K562 (cell line): Measurements from ENCODE around the gene CHCHD10. TPM values are rescaled to one million over a fixed set of nuclear protein-coding genes. Genes with fewer than 3 reads are reported as not detected.
A peak's percentile ranks its signal among the peaks of the same experiment; 100 is the strongest.

Source experiments
- BRD4 ChIP-seq: fragments of 200-600 bp; sonication (generic); IDR thresholded peaks from 2 replicates; pipeline ENCODE4 v1.6.1; 2017; ENCODE audit warnings: inconsistent platforms
- E2F4 ChIP-seq: sonication (generic); formaldehyde crosslinking; IDR thresholded peaks from 2 replicates; pipeline ENCODE4 v1.8.0; 2022; ENCODE audit warnings: mild to moderate bottlenecking, low read depth, missing genetic modification reagents
- HINFP ChIP-seq: fragments of 450-650 bp; conservative IDR thresholded peaks from 2 replicates; pipeline ENCODE4 v1.6.1; 2016; ENCODE audit warnings: missing genetic modification characterization, low read depth, mild to moderate bottlenecking, control low read depth, missing compliant biosample characterization
- HSF4 ChIP-seq: fragments of 250-450 bp; sonication (Bioruptor Pico); IDR thresholded peaks from 2 replicates; pipeline ENCODE4 v2.1.2; 2022; ENCODE audit warnings: mild to moderate bottlenecking, moderate library complexity, borderline replicate concordance
- ID3 ChIP-seq, 2 experiments: fragments of 250-450 bp in 1 of 2; fragments of 450-650 bp in 1 of 2; sonication (Bioruptor Pico) in 1 of 2; IDR thresholded peaks; 2 replicates each; pipeline versions ENCODE4 v1.6.1 to v1.8.0; 2016 to 2021; ENCODE audit warnings: mild to moderate bottlenecking in 2 of 2, moderate library complexity in 2 of 2, missing compliant biosample characterization in 1 of 2, missing genetic modification characterization in 1 of 2
- IRF2 ChIP-seq: sonication (generic); formaldehyde crosslinking; IDR thresholded peaks from 2 replicates; pipeline ENCODE4 v1.8.1; 2022; ENCODE audit warnings: mild to moderate bottlenecking, missing genetic modification reagents
- KLF13 ChIP-seq: fragments of 450-650 bp; IDR thresholded peaks from 2 replicates; pipeline ENCODE4 v1.6.1; 2016; ENCODE audit warnings: missing genetic modification characterization, low read depth, mild to moderate bottlenecking, missing compliant biosample characterization, moderate library complexity, borderline replicate concordance
- OTX1 ChIP-seq: fragments of 450-650 bp; formaldehyde crosslinking; IDR thresholded peaks from 2 replicates; pipeline ENCODE4 v1.4.0; 2022; ENCODE audit warnings: mild to moderate bottlenecking
- PKNOX1 ChIP-seq: fragments of 450-650 bp; IDR thresholded peaks from 2 replicates; pipeline ENCODE4 v1.6.1; 2016
- PRDM10 ChIP-seq: fragments of 450-650 bp; IDR thresholded peaks from 2 replicates; pipeline ENCODE4 v1.6.1; 2018; ENCODE audit not compliant: partially characterized antibody
- RNF219 ChIP-seq: fragments of 250-450 bp; sonication (Bioruptor Pico); IDR thresholded peaks from 2 replicates; pipeline ENCODE4 v1.5.0; 2022; ENCODE audit warnings: mild to moderate bottlenecking
- TBL1XR1 ChIP-seq, 2 experiments: IDR thresholded peaks; 2 replicates each; pipeline ENCODE4 v1.6.1; 2012; ENCODE audit warnings: improper control_type of control experiment in 2 of 2, low read length in 2 of 2, mild to moderate bottlenecking in 1 of 2
- YY1 ChIP-seq, 3 experiments: IDR thresholded peaks; 2 replicates each; pipeline ENCODE4 v1.6.1; 2011; ENCODE audit warnings: low read length in 2 of 3, mild to moderate bottlenecking in 2 of 3, moderate library complexity in 2 of 3, borderline replicate concordance in 1 of 3, control low read depth in 1 of 3, low read depth in 1 of 3; ENCODE audit not compliant: insufficient read depth in 3 of 3, insufficient replicate concordance in 2 of 3, control insufficient read depth in 1 of 3, insufficient read length in 1 of 3; ENCODE audit errors: extremely low read depth in 1 of 3
- polyA plus RNA-seq, 8 experiments: library from polyadenylated mRNA; depleted of rRNA in 4 of 8; stranded (reverse) in 5 of 8; unstranded in 3 of 8; fragments of >200 nt; fragmentation: Nextera tagmentation in 2 of 8; fragmentation: Illumina TruSeq in 1 of 8; extraction: Ambion mirVana in 2 of 8; extraction: Trizol in 1 of 8; gene quantifications; 2 replicates each; pipeline versions ENCODE4 v1.2.1 to v1.2.3, GENCODE V29; 2011 to 2014; ENCODE audit warnings: inconsistent platforms in 1 of 8, missing spikeins in 1 of 8
- total RNA-seq, 7 experiments: library from RNA; depleted of rRNA in 6 of 7; stranded (reverse); fragments of >200 nt in 6 of 7; fragmentation: Illumina TruSeq in 2 of 7; extraction: Trizol in 2 of 7; gene quantifications; 2 replicates each; pipeline versions ENCODE4 v1.2.1 to v1.2.3, GENCODE V29; 2011 to 2021; ENCODE audit warnings: low replicate concordance in 1 of 7

The CHCHD10 gene
- total and polyA plus RNA-seq, 9 of the 15 experiments (the other 6 are each of a cell fraction or from before 2014, with no cell fraction given): 15.2 to 292 (median 102) TPM

- peak; percentile 99 for TF ChIP-seq PRDM10
- TF ChIP-seq YY1 (IDR thresholded peaks at IDR 0.05; ENCODE audit: borderline replicate concordance in 1 of 3, control insufficient read depth in 1 of 3, extremely low read depth in 1 of 3, insufficient read depth in 3 of 3, insufficient read length in 1 of 3, insufficient replicate concordance in 2 of 3, low read depth in 1 of 3, low read length in 2 of 3): peak in 2 of 3 experiments; percentile 37 to 55
- 0 out of 2 replicates have a peak, but pooled peaks have one; percentile 49 for TF ChIP-seq BRD4
- no peak for TF ChIP-seq IRF2 (CRISPR knock-in tag)
- TF ChIP-seq KLF13 (tag): peak; percentile 52; the same call in 1 of the 2 replicates
- no peak for TF ChIP-seq OTX1
- no peak for TF ChIP-seq RNF219 (CRISPR knock-in tag)
- no peak for TF ChIP-seq ID3 (CRISPR knock-in tag; IDR thresholded peaks at IDR 0.05)
- TF ChIP-seq ID3 (tag; IDR thresholded peaks at IDR 0.05): 0 out of 2 replicates have a peak, but pooled peaks have one; percentile 39
- peak; percentile 68 for TF ChIP-seq HINFP (tag)
- TF ChIP-seq TBL1XR1 (IDR thresholded peaks at IDR 0.05; ENCODE audit: low read length in 2 of 2): no peak
- no peak for TF ChIP-seq E2F4
- 0 out of 2 replicates have a peak, but pooled peaks have one; percentile 14 for TF ChIP-seq PKNOX1
- no peak for TF ChIP-seq HSF4 (CRISPR knock-in tag)
Measured at GRCh38 chr22:23786752-23787599, 19.2 kb upstream of the CHCHD10 start, which contains the start of gene SMARCB1 (continued).
